Endothelial cell of umbilical vein (primary cell): ENCODE data around the gene PRR15. TPM values are rescaled to one million over a fixed set of nuclear protein-coding genes. Genes with fewer than 3 reads are reported as not detected.

ENCODE experiments used
- BruUV-seq: library from RNA; stranded (reverse); fragments of 400-500 nt; replicated peaks from 2 replicates; lab custom pipeline; 2021; lab: Mats Ljungman, UMichigan
- CTCF ChIA-PET: fragments of 300-600, 350-600 bp; sonication (Branson Sonifier 250); formaldehyde crosslinking; loops from one replicate; lab custom pipeline; 2021; ENCODE audit warnings: antibody characterized with exemption, inconsistent platforms; lab: Charles Lee
- POLR2A ChIA-PET: fragments of 300-600, 350-600 bp; sonication (Branson Sonifier 250); formaldehyde crosslinking; loops from one replicate; lab custom pipeline; 2021; ENCODE audit warnings: antibody characterized with exemption, inconsistent platforms; lab: Charles Lee
- DNase-seq: peaks from one replicate; pipeline ENCODE4 v3.0.0-alpha.2; 2011; ENCODE audit warnings: low read depth, low spot score
- FAIRE-seq: peaks from 2 replicates; lab custom pipeline; 2011; peaks lifted over from hg19 to GRCh38; lab: Jason Lieb, UNC
- H2AFZ ChIP-seq: 2 replicates; pipeline ENCODE4 v1.6.0; 2012; ENCODE audit warnings: low read depth, low read length, control low read depth, inconsistent platforms
- H3K27ac ChIP-seq: 2 replicates; pipeline ENCODE4 v1.5.1; 2011; ENCODE audit warnings: low read depth, mild to moderate bottlenecking, control low read depth, low read length, moderate library complexity; ENCODE audit not compliant: insufficient read depth
- H3K27me3 ChIP-seq, 2 experiments: 2 replicates each; pipeline versions ENCODE4 v1.6.0 to v1.6.1; 2011; ENCODE audit warnings: low read length in 2 of 2, mixed read lengths in 1 of 2; ENCODE audit not compliant: control insufficient read depth in 2 of 2, insufficient read depth in 2 of 2
- H3K36me3 ChIP-seq, 2 experiments: 2 replicates in 1 of 2; 3 replicates in 1 of 2; pipeline ENCODE4 v1.5.1; 2011; ENCODE audit warnings: low read length in 2 of 2, mild to moderate bottlenecking in 1 of 2, moderate library complexity in 1 of 2; ENCODE audit not compliant: control insufficient read depth in 2 of 2, insufficient read depth in 2 of 2; ENCODE audit errors: extremely low read depth in 1 of 2
- H3K4me1 ChIP-seq: 3 replicates; pipeline ENCODE4 v1.5.1; 2011; ENCODE audit warnings: mild to moderate bottlenecking, low read length; ENCODE audit not compliant: control insufficient read depth, insufficient read depth; ENCODE audit errors: extremely low read depth
- H3K4me2 ChIP-seq: 2 replicates; pipeline ENCODE4 v1.6.1; 2011; ENCODE audit warnings: low read length, control low read depth, mixed read lengths; ENCODE audit not compliant: insufficient read depth
- H3K4me3 ChIP-seq, 3 experiments: fragments of 200-600 bp in 1 of 3; sonication (generic), shearing (Covaris generic) in 1 of 3; replicated peaks in 1 of 3; 2 replicates each; pipeline ENCODE4 v1.5.1; 2011 to 2016; ENCODE audit warnings: control low read depth in 3 of 3, low read length in 3 of 3, mild to moderate bottlenecking in 2 of 3, inconsistent platforms in 1 of 3, low read depth in 1 of 3, moderate library complexity in 1 of 3; ENCODE audit not compliant: insufficient read depth in 1 of 3
- H3K79me2 ChIP-seq: 2 replicates; pipeline ENCODE4 v1.6.0; 2012; ENCODE audit warnings: low read length, inconsistent platforms; ENCODE audit not compliant: control insufficient read depth, insufficient read depth
- H3K9ac ChIP-seq: replicated peaks from 2 replicates; pipeline ENCODE3; 2011; ENCODE audit warnings: low read length, control low read depth; ENCODE audit not compliant: insufficient read depth; ENCODE audit errors: extremely low read depth
- H3K9me1 ChIP-seq: replicated peaks from 3 replicates; pipeline ENCODE4 v1.6.0; 2011; ENCODE audit warnings: mild to moderate bottlenecking, low read length; ENCODE audit not compliant: control insufficient read depth, insufficient read depth; ENCODE audit errors: extremely low read depth
- H3K9me3 ChIP-seq: replicated peaks from 2 replicates; pipeline ENCODE4 v1.5.1; 2012; ENCODE audit warnings: low read length, inconsistent platforms; ENCODE audit not compliant: control insufficient read depth, insufficient read depth
- H4K20me1 ChIP-seq: replicated peaks from 2 replicates; pipeline ENCODE3; 2011; ENCODE audit warnings: mild to moderate bottlenecking, low read length; ENCODE audit not compliant: control insufficient read depth, insufficient read depth; ENCODE audit errors: extremely low read depth
- CTCF ChIP-seq, 2 donors: IDR thresholded peaks; 1 replicate in 1 of 2; 2 replicates in 1 of 2; pipeline ENCODE4 v1.5.1; 2011; ENCODE audit warnings: low read length in 2 of 2, mild to moderate bottlenecking in 2 of 2, moderate library complexity in 2 of 2, control low read depth in 1 of 2, inconsistent platforms in 1 of 2, low read depth in 1 of 2; ENCODE audit not compliant: insufficient read depth in 1 of 2; ENCODE audit errors: extremely low read depth in 1 of 2
- EZH2 ChIP-seq: IDR thresholded peaks from 2 replicates; pipeline ENCODE4 v1.6.1; 2012; ENCODE audit warnings: borderline replicate concordance, low read depth, mild to moderate bottlenecking, moderate library complexity, low read length, inconsistent platforms; ENCODE audit not compliant: severe bottlenecking
- FOS ChIP-seq: IDR thresholded peaks from 2 replicates; pipeline ENCODE4 v1.6.1; 2011; ENCODE audit warnings: mild to moderate bottlenecking, low read length, moderate library complexity, borderline replicate concordance; ENCODE audit not compliant: insufficient read depth
- GATA2 ChIP-seq: IDR thresholded peaks from 2 replicates; pipeline ENCODE4 v1.7.0; 2011; ENCODE audit warnings: low read depth, mild to moderate bottlenecking, moderate library complexity, mixed read lengths, low read length; ENCODE audit not compliant: insufficient read length, insufficient read depth
- JUN ChIP-seq: IDR thresholded peaks from 2 replicates; pipeline ENCODE4 v1.6.1; 2011; ENCODE audit warnings: borderline replicate concordance, low read depth; ENCODE audit not compliant: insufficient read length, insufficient read depth
- MAX ChIP-seq: IDR thresholded peaks from 2 replicates; pipeline ENCODE4 v1.6.1; 2011; ENCODE audit not compliant: insufficient read depth, insufficient read length
- MYC ChIP-seq: IDR thresholded peaks from one replicate; pipeline ENCODE4 v1.6.1; 2011; ENCODE audit warnings: mild to moderate bottlenecking, low read depth, low read length
- POLR2A ChIP-seq: IDR thresholded peaks from 2 replicates; pipeline ENCODE4 v1.6.1; 2012; ENCODE audit warnings: low read depth, mild to moderate bottlenecking, control low read depth, low read length
- POLR2AphosphoS5 ChIP-seq: IDR thresholded peaks from 2 replicates; pipeline ENCODE4 v1.6.1; 2012; ENCODE audit warnings: low read depth, mild to moderate bottlenecking, control low read depth, low read length, moderate library complexity; ENCODE audit not compliant: insufficient read depth
- dilution Hi-C: fragments of 300-500 bp; cut with MboI; formaldehyde crosslinking; loops from one replicate; pipeline ENCODE4 v1.15.0; 2019; ENCODE audit warnings: low sequenced_read_pairs; ENCODE audit not compliant: extremely low pct_ligation_motif_present
- intact Hi-C: fragments of 100-400 bp; cut with micrococcal nuclease; formaldehyde crosslinking; loops from one replicate; pipeline ENCODE4 v1.10.0; 2022
- polyA plus RNA-seq, 4 experiments: library from polyadenylated mRNA; depleted of rRNA in 3 of 4; stranded (reverse) in 3 of 4; unstranded in 1 of 4; fragments of >200 nt; gene quantifications; 2 replicates each; pipeline versions ENCODE4 v1.2.1 to v1.2.3, GENCODE V29; 2011 to 2012; ENCODE audit warnings: missing spikeins in 1 of 4
- total RNA-seq: library from RNA; stranded (reverse); gene quantifications from 2 replicates; pipeline ENCODE4 v1.2.3, GENCODE V29; 2021

Gene PRR15
- total and polyA plus RNA-seq, 2 donors (not counting 3 experiments of a cell fraction or from before 2014, with no cell fraction given): 1.8 to 5.0 TPM

- Histone ChIP-seq H3K4me2 (no peak overlapping the region), H3K27me3 (no peaks in the 10 kb centered on the region), H3K79me2 (no peaks in the 10 kb centered on the region), H3K4me3 (no peak overlapping the region), H3K9me1 (no peaks in the 10 kb centered on the region), H3K9me3 (no peaks in the 10 kb centered on the region), H2AFZ (no peak overlapping the region), H4K20me1 (no peaks in the 10 kb centered on the region), H3K27ac (no peak overlapping the region), H3K36me3 (no peaks in the 10 kb centered on the region), H3K9ac (no peak overlapping the region), H3K4me1 (no peaks in the 10 kb centered on the region)
- dilution Hi-C loops (no loop called here), intact Hi-C loops (no loop called here)
- POLR2A ChIA-PET: no interaction called here
- TF ChIP-seq JUN (no peak), CTCF (IDR thresholded peaks at IDR 0.05; ENCODE audit: extremely low read depth in 1 of 2, insufficient read depth in 1 of 2, low read depth in 1 of 2, low read length in 2 of 2) (no peak)
- FAIRE-seq (no peak), DNase-seq (no peak)
- no TSS peak for BruUV-seq
- CTCF ChIA-PET: interaction anchor here (1.2 kb wide), 1 partner anchor 29 kb away, joined by 3 read pairs; no protein-coding TSS in a partner anchor
Measured at GRCh38 chr7:29596593-29597178, 33.1 kb downstream of the PRR15 start.

- TF ChIP-seq MYC (no peak), POLR2AphosphoS5 (no peak), FOS (no peak), GATA2 (no peak), EZH2 (no peak), MAX (no peak), CTCF (IDR thresholded peaks at IDR 0.05; ENCODE audit: extremely low read depth in 1 of 2, insufficient read depth in 1 of 2, low read depth in 1 of 2, low read length in 2 of 2) (no peak), POLR2A (no peak), JUN (no peak)
- H3K9me3 ChIP-seq: no peaks in the 10 kb centered on the region
Measured at GRCh38 chr7:29597266-29597665, 33.6 kb downstream of the PRR15 start.

More at GRCh38 chr7:29597266-29597665, 33.6 kb downstream of the PRR15 start:
- H3K9me1 ChIP-seq: no peaks in the 10 kb centered on the region
- H3K4me3 ChIP-seq: no peak overlapping the region
- no peak overlapping the region for H3K4me2 ChIP-seq
- no peak overlapping the region for H3K27ac ChIP-seq
- no peak overlapping the region for H2AFZ ChIP-seq
- no peak overlapping the region for H3K9ac ChIP-seq
- H4K20me1 ChIP-seq: no peaks in the 10 kb centered on the region
- POLR2A ChIA-PET: no interaction called here
- no peaks in the 10 kb centered on the region for H3K27me3 ChIP-seq
- DNase-seq (no peak), FAIRE-seq (no peak)
- H3K79me2 ChIP-seq: no peaks in the 10 kb centered on the region
- no peaks in the 10 kb centered on the region for H3K36me3 ChIP-seq
- H3K4me1 ChIP-seq: no peaks in the 10 kb centered on the region
- intact Hi-C loops: no loop called here
- no TSS peak for BruUV-seq
- dilution Hi-C loops: no loop called here
- CTCF ChIA-PET: interaction anchor here (1.2 to 1.6 kb wide), 2 partner anchors 30 to 675 kb away, joined by 3 read pairs; no protein-coding TSS in a partner anchor
